Testis (tissue), 3 donors: ENCODE measurements around the gene NOS1AP. TPM values are rescaled to one million over a fixed set of nuclear protein-coding genes. Genes with fewer than 3 reads are reported as not detected.

Experiments used
- DNase-seq: peaks from one replicate; pipeline ENCODE4 v3.0.0-alpha.2; 2019
- H3K27ac ChIP-seq, 2 donors: fragments of 200-600 bp; sonication (generic); one replicate each; pipeline ENCODE4 v1.5.1; 2019
- H3K27me3 ChIP-seq: fragments of 200-600 bp; sonication (generic); one replicate; pipeline ENCODE4 v1.5.1; 2019
- H3K36me3 ChIP-seq: fragments of 200-600 bp; sonication (generic); one replicate; pipeline ENCODE4 v1.5.1; 2017; ENCODE audit warnings: low read depth; ENCODE audit errors: missing control alignments
- H3K4me1 ChIP-seq: fragments of 200-600 bp; sonication (generic); one replicate; pipeline ENCODE4 v1.5.1; 2019
- H3K4me3 ChIP-seq, 2 donors: fragments of 200-600 bp; sonication (generic); one replicate each; pipeline ENCODE4 v1.5.1; 2017 to 2019
- H3K9me3 ChIP-seq: fragments of 200-600 bp; sonication (generic); one replicate; pipeline ENCODE4 v1.5.1; 2017
- POLR2A ChIP-seq: fragments of 450-650 bp; IDR thresholded peaks from one replicate; pipeline ENCODE4 v1.6.1; 2017; ENCODE audit warnings: antibody characterized with exemption, mild to moderate bottlenecking, moderate library complexity
- WGBS, 2 donors: methylation state at CpG; one replicate each; pipeline ENCODE4 v1.1.5; 2018; 5-methylcytosine and 5-hydroxymethylcytosine counted together
- intact Hi-C: fragments of 100-400 bp; cut with DNase I; formaldehyde crosslinking; loops from one replicate; pipeline ENCODE4 v1.15.1; 2023; ENCODE audit warnings: low total_unique reads
- polyA plus RNA-seq: library from polyadenylated mRNA; stranded (reverse); fragments of 350-450 nt; fragmentation: Illumina TruSeq; extraction: RNeasy Lipid Tissue Mini Kit (QIAGEN cat#74804); gene quantifications from one replicate; pipeline ENCODE4 v1.2.3, GENCODE V29; 2014; ENCODE audit warnings: low read depth, low replicate concordance; ENCODE audit not compliant: insufficient read depth
- total RNA-seq, 2 donors: library from RNA; depleted of rRNA; stranded (reverse); fragments of >200 nt; gene quantifications; one replicate each; pipeline ENCODE4 v1.2.3, GENCODE V29; 2016
- TF ChIP-seq, protein P1 (sequence below), 3 experiments: fragments of 450-650 bp in 2 of 3; fragments of 200-600 bp in 1 of 3; sonication (generic) in 1 of 3; IDR thresholded peaks; one replicate each; pipeline ENCODE4 v1.5.1; 2016 to 2019; ENCODE audit warnings: antibody characterized with exemption in 3 of 3, mild to moderate bottlenecking in 2 of 3, moderate library complexity in 1 of 3

Gene NOS1AP
- total and polyA plus RNA-seq, 3 donors from 2014 or later, result 2.1 to 5.1 (median 4.1) TPM

DNA sequence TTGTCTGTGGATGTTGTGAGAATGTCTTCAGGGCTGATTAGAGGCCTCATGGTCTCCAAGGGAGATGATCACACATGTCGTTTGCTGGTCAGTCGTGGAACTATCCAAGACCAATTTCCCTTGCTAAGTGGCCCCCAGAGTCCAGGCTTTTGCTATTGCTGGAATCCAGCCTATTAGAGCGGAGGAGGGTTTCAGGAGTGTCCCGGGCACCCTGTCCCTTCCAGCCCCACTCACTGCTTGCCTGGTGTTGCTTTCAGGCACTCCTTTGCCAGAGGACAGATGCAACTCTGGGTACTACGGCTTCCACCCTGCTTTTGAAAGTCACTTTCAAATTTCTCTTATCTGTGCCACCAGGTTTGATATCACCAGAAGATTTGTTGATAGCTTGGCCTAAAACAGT, 149.1 kb downstream of the NOS1AP start:
- Histone ChIP-seq H3K4me1 (peaks cover 3% of the 10 kb centered on the region), H3K36me3 (no peaks in the 10 kb centered on the region), H3K27me3 (no peaks in the 10 kb centered on the region), H3K9me3 (no peaks in the 10 kb centered on the region), H3K4me3 (no peak overlapping the region), H3K27ac (no peak overlapping the region)
- TF ChIP-seq, protein P1, sequence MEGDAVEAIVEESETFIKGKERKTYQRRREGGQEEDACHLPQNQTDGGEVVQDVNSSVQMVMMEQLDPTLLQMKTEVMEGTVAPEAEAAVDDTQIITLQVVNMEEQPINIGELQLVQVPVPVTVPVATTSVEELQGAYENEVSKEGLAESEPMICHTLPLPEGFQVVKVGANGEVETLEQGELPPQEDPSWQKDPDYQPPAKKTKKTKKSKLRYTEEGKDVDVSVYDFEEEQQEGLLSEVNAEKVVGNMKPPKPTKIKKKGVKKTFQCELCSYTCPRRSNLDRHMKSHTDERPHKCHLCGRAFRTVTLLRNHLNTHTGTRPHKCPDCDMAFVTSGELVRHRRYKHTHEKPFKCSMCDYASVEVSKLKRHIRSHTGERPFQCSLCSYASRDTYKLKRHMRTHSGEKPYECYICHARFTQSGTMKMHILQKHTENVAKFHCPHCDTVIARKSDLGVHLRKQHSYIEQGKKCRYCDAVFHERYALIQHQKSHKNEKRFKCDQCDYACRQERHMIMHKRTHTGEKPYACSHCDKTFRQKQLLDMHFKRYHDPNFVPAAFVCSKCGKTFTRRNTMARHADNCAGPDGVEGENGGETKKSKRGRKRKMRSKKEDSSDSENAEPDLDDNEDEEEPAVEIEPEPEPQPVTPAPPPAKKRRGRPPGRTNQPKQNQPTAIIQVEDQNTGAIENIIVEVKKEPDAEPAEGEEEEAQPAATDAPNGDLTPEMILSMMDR (IDR thresholded peaks at IDR 0.05), result no peak
- TF ChIP-seq POLR2A, result no peak
- WGBS, 2 donors, result 55 to 65% methylated on average over 5 of the region's 5 CpGs
- no peak for DNase-seq
- intact Hi-C loops, result no loop called here

DNA sequence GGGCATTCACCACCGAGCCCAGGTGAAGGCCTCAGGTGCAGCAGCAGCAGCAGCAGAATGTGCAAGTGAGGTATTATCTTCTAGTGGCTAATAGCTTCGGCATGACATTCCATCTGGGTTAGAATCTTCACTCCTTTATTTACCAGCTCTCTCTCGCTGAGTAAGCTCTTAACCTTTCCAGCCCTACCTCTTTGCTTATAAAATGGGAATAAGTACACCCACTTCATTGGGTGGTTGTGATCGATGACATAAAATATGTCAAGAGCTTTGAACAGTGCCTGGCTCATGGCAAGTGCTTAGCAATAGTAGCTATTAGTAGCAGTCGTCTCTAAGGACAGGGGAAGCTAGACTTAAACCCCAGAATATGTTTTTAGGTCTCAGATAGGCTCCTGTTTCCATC, 149.5 kb downstream of the NOS1AP start:
- H3K27me3 ChIP-seq, result no peaks in the 10 kb centered on the region
- no peaks in the 10 kb centered on the region for H3K36me3 ChIP-seq
- intact Hi-C loops, result no loop called here
- no peak overlapping the region for H3K27ac ChIP-seq
- H3K9me3 ChIP-seq, result no peaks in the 10 kb centered on the region
- H3K4me1 ChIP-seq, result peaks cover 3% of the 10 kb centered on the region
- no peak for TF ChIP-seq POLR2A
- TF ChIP-seq, protein P1 (IDR thresholded peaks at IDR 0.05), result no peak
- WGBS, 2 donors, result 90 to 95% methylated on average over 5 of the region's 5 CpGs
- no peak overlapping the region for H3K4me3 ChIP-seq
- no peak for DNase-seq

DNA sequence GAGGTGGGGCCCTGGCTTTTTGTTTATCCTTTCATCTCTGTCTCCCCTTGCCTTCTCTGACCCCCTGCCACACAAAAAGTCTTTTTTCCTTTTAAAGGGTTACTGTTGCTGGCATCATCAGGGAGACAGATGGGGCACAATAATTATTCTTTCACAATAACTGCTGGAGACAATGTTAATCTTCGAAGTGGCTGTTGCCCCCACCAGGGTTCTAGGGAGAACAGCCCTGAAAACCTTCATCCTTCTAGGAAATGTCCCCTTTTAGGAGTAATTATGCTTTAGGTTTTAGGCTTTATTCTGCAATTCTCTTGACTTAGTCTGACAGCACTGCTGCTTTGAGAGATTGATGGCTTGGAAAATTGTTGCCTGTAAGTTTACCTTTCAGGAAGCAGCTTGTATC, 150.0 kb downstream of the NOS1AP start:
- H3K27ac ChIP-seq, result no peak overlapping the region
- no peaks in the 10 kb centered on the region for H3K27me3 ChIP-seq
- H3K36me3 ChIP-seq, result no peaks in the 10 kb centered on the region
- TF ChIP-seq, protein P1 (IDR thresholded peaks at IDR 0.05), result no peak
- TF ChIP-seq POLR2A, result no peak
- intact Hi-C loops, result no loop called here
- peaks cover 3% of the 10 kb centered on the region for H3K4me1 ChIP-seq
- DNase-seq, result no peak
- 84 to 92% methylated on average over 1 of the region's 1 CpG for WGBS, 2 donors
- H3K4me3 ChIP-seq, result no peak overlapping the region
- no peaks in the 10 kb centered on the region for H3K9me3 ChIP-seq

DNA sequence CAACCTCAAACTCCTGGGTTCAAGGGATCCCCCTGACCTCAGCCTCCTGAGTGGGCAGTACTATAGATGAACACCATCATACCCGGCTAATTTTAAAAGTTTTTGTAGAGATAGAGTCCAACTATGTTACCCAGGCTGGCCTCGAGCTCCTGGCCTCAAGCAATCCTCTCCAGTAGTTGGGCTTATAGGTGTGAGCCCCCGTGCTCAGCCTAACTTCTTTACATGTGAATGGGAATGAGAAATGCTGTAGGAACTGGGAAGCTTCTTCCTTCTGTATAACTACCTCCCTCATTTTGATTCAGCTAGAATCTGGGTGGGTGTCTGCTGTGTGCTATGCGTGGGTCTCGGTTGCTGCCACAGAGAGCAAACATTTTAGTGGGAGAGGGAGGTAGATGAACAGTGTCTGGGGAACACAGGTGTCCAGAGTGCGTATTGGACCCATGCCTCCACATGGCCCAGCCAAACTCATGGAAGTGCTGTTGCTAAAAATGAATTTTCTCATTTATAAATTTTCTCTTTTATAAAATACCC, 150.6 kb downstream of the NOS1AP start:
- no peaks in the 10 kb centered on the region for H3K9me3 ChIP-seq
- H3K4me1 ChIP-seq, result peaks cover 3% of the 10 kb centered on the region
- WGBS, 2 donors, result 95 to 96% methylated on average over 6 of the region's 6 CpGs
- intact Hi-C loops, result no loop called here
- H3K4me3 ChIP-seq, result no peak overlapping the region
- TF ChIP-seq POLR2A, result no peak
- TF ChIP-seq, protein P1 (IDR thresholded peaks at IDR 0.05), result no peak
- H3K27me3 ChIP-seq, result no peaks in the 10 kb centered on the region
- no peaks in the 10 kb centered on the region for H3K36me3 ChIP-seq
- no peak overlapping the region for H3K27ac ChIP-seq
- DNase-seq, result no peak

DNA sequence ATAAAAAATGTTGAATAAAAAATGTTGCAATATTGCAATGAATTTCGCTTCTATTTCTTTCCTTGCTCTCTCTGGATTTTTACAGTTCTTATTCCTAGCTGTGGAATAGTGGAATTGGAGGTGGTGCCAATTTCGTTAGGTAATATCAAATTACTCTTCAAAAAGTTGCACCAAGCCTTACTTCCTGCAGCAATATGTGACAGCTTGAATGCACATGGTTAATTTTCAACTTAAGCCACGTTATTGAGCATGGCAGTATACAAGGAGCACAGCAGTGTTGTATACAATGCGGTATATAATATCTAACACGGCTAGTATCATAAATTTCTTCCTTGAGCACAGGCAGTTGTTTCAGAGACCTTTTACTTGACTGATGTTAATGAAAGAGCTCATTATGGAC, 152.5 kb downstream of the NOS1AP start:
- TF ChIP-seq, protein P1 (IDR thresholded peaks at IDR 0.05), result no peak
- TF ChIP-seq POLR2A, result no peak
- Histone ChIP-seq H3K27ac (no peak overlapping the region), H3K9me3 (no peaks in the 10 kb centered on the region), H3K27me3 (no peaks in the 10 kb centered on the region), H3K4me3 (no peak overlapping the region), H3K4me1 (peaks cover 3% of the 10 kb centered on the region), H3K36me3 (no peaks in the 10 kb centered on the region)
- intact Hi-C loops, result no loop called here
- DNase-seq, result no peak
- 79 to 86% methylated on average over 5 of the region's 5 CpGs for WGBS, 2 donors
